ELR (cell line): ENCODE data around the gene CRTC1.
A peak's percentile ranks its signal among the peaks of the same experiment; 100 is the strongest.

Experiments
- DNase-seq: peaks from one replicate; pipeline ENCODE4 v3.0.0-alpha.2; 2015; ENCODE audit warnings: low read depth

Gene CRTC1

GRCh38 chr19:18653853-18654252, 29.6 kb upstream of the CRTC1 start:
- no peak for DNase-seq

GRCh38 chr19:18654469-18654868, 29.0 kb upstream of the CRTC1 start:
- DNase-seq, result no peak

GRCh38 chr19:18655173-18655844, 28.2 kb upstream of the CRTC1 start:
- DNase-seq, result no peak

GRCh38 chr19:18656337-18657086, 27.0 kb upstream of the CRTC1 start:
- DNase-seq, result no peak

- DNase-seq, result peak; percentile 70
These were observed 25.7 kb upstream of the CRTC1 start for GRCh38 chr19:18657590-18658365.

GRCh38 chr19:18658366-18658855, 25.1 kb upstream of the CRTC1 start:
- no peak for DNase-seq

GRCh38 chr19:18659281-18660050, 24.0 kb upstream of the CRTC1 start:
- peak; percentile 46 for DNase-seq

- peak; percentile 86 for DNase-seq
These were observed 23.2 kb upstream of the CRTC1 start for GRCh38 chr19:18660051-18660910.

- DNase-seq, result no peak
These were observed 22.4 kb upstream of the CRTC1 start for GRCh38 chr19:18660939-18661670.

- no peak for DNase-seq
These were observed 20.3 kb upstream of the CRTC1 start for GRCh38 chr19:18662972-18663732.

- no peak for DNase-seq
These were observed 19.4 kb upstream of the CRTC1 start for GRCh38 chr19:18663940-18664530.

- no peak for DNase-seq
These were observed 17.7 kb upstream of the CRTC1 start for GRCh38 chr19:18665771-18666202.

GRCh38 chr19:18666317-18666716, 17.2 kb upstream of the CRTC1 start:
- no peak for DNase-seq

GRCh38 chr19:18666784-18667183, 16.7 kb upstream of the CRTC1 start:
- DNase-seq, result no peak

- DNase-seq, result no peak
These were observed 15.8 kb upstream of the CRTC1 start for GRCh38 chr19:18667531-18668251.

GRCh38 chr19:18668252-18668631, 15.2 kb upstream of the CRTC1 start:
- no peak for DNase-seq

GRCh38 chr19:18668744-18669523, 14.5 kb upstream of the CRTC1 start:
- no peak for DNase-seq

- DNase-seq, result peak; percentile 54
These were observed 14.0 kb upstream of the CRTC1 start for GRCh38 chr19:18669524-18669817.
